ENCODE data around the gene ARF3.

DNA sequence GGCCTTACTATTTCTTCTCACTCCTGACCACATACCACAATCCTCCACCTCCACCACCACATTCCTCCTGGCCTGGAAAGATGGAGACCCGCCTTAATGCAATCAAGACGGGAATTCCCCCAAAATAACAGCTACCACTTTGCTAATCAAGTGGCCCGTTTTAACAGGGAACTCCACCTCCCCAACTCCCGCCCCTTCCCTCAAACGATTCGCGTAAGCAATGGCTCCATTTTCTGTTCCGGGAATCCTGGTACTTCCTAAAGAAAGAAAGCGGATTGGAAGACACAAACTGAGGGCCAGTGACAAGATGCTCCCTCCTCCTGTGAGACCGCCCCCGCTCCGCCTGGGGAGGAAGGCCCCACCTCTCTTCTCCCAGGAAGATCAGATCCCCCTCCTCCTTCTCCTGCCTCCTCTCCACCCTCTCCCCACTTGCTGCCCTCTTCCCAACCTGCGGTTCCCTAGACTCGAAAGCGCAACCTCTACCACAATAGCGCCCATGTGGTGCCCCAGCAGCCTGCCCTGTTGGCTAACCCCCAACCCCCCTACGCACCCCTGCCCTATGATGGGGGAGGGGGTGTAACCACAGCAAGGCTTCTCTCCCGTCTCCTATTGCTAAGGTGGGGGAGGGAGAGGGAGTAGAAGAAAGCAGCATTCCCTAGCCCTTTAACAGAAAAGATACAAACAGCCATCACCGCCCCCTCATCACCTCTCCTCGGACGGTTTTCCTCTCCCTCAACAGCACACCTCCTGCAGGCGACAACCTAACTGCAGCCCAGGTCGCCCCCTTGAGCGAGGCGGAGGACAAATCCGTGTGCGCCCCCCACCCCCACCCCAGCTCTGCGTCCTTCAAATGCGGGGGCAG, 777 bp downstream of the ARF3 start:
- TF ChIP-seq, protein P1, sequence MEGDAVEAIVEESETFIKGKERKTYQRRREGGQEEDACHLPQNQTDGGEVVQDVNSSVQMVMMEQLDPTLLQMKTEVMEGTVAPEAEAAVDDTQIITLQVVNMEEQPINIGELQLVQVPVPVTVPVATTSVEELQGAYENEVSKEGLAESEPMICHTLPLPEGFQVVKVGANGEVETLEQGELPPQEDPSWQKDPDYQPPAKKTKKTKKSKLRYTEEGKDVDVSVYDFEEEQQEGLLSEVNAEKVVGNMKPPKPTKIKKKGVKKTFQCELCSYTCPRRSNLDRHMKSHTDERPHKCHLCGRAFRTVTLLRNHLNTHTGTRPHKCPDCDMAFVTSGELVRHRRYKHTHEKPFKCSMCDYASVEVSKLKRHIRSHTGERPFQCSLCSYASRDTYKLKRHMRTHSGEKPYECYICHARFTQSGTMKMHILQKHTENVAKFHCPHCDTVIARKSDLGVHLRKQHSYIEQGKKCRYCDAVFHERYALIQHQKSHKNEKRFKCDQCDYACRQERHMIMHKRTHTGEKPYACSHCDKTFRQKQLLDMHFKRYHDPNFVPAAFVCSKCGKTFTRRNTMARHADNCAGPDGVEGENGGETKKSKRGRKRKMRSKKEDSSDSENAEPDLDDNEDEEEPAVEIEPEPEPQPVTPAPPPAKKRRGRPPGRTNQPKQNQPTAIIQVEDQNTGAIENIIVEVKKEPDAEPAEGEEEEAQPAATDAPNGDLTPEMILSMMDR (conservative IDR thresholded peaks at IDR 0.05; ENCODE audit: low read length): peak; percentile 46
- no peak for TF ChIP-seq EZH2phosphoT487 (IDR thresholded peaks at IDR 0.05; ENCODE audit: borderline replicate concordance)
